HG03135 (cell line): ENCODE results near the gene ADISSP.
"Not testable (repeated sequence)": the region's sequence is repeated elsewhere in the genome, so short reads cannot be mapped to it uniquely, and the experiment has no call there.

Source experiments
- ATAC-seq: cut with Tn5 transposase; IDR thresholded peaks from one replicate; pipeline ENCODE4 v1.9.1; 2021; ENCODE audit warnings: mild to moderate bottlenecking, moderate library complexity; ENCODE audit not compliant: unreplicated experiment

ADISSP gene

GRCh38 chr20:3797592-3798372 lies 30.2 kb upstream of the ADISSP start:
- ATAC-seq = no peak

GRCh38 chr20:3797226-3797545 lies 29.6 kb upstream of the ADISSP start:
- ATAC-seq = no peak

DNA sequence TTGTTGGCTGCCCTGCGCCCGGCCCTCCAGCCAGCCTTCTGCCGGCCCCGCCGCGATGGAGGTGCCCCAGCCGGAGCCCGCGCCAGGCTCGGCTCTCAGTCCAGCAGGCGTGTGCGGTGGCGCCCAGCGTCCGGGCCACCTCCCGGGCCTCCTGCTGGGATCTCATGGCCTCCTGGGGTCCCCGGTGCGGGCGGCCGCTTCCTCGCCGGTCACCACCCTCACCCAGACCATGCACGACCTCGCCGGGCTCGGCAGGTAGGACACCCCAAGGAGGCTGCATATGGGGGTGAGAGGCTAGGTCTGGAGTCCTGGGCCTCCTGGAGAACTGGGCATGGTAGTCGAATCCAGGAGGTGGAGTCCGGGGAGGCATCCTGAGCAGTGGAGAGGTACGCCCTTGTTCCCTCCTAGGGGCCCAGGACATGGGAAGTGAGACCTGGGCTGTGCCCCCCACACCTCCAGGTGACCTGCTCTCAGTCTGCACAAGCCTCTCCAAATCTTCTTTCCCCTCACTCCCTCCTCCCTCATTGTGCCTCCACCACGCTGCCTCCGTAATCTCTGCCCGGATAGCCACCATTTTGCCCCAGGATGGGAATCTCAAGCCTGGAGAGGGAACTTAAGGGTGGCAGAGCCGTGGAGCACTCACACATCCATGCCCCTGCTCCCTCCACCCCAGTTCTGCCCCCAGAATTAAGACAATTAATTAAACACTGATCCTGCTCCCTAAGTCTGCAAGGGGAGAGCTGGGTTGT lies 29.1 kb upstream of the ADISSP start:
- peak; percentile 3 for ATAC-seq

DNA sequence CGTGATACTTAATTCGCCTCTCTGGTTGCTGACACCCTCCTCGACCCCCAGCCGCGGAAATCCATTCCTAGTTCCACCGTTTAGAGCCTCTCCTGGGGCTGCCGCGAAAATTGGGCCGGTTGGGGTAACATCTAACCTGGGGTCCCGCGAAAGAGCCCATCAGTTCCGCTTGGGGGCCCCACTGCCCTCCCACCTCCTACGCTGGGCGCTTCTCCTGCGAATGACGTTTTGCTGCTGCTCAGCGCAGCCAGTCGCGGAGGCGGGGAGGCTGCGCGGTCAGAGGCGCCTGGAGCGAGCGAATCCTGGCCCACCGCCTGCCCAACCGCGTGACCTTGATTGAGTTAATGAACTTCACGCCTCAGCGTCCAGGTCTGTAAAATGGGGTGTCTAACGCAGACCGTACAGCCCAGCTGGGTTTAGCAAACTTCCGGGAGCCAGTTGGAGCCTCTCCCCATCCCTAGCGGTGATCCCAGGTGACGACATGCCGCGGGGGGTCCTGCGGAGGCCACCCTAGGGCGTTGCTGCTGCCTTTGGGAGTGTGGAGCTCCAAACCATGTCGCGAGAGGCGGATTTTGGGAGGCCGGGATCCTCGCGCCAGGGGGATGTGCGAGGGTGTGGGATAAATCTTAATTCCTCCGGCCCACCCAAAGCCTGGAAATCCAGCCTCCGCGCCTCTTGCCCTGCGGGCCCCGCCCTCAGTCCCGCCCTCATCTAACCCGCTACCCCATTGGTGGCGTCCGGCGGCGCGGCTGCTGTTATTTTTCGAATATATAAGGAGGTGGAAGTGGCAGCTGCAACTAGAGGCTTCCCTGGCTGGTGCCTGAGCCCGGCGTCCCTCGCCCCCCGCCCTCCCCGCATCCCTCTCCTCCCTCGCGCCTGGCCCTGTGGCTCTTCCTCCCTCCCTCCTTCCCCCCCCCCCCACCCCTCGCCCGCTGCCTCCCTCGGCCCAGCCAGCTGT lies 28.2 kb upstream of the ADISSP start, which contains the start of gene CDC25B:
Gene CDC25B, plus strand, starts transcription at position 800 of the 958 bp plus-strand sequence. CDS start 222 bp downstream, outside the sequence.
- peak; percentile 56 for ATAC-seq

DNA sequence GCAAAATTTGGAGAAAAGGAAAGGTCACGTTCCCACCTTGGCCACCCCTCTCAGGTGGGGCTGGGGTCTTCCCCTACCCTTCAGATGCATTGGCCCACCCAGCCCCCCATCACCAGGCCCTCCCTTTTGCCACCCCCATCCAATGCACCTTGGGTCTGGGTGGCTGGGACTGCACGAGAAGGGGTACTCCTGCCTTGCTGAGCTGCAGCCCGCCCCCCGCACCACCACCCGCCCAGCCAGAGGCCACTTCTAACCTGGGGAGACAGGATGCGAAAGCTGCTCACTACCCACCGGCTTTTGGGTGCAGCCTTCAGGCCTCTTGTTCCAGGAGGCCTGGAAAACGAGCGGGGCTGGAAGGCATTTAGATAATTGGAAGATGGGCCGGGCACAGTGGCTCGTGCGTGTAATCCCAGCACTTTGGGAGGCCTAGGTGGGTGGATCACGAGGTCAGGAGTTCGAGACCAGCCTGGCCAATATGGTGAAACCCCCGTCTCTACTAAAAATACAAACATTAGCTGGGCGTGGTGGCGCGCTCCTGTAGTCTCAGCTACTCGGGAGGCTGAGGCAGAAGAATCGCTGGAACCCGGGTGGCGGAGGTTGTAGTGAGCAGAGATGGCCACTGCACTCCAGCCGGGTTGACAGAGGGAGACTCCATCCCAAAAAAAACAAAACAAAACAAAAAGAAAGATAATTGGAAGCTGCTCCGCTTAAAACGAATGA lies 27.3 kb upstream of the ADISSP start:
- no peak for ATAC-seq

DNA sequence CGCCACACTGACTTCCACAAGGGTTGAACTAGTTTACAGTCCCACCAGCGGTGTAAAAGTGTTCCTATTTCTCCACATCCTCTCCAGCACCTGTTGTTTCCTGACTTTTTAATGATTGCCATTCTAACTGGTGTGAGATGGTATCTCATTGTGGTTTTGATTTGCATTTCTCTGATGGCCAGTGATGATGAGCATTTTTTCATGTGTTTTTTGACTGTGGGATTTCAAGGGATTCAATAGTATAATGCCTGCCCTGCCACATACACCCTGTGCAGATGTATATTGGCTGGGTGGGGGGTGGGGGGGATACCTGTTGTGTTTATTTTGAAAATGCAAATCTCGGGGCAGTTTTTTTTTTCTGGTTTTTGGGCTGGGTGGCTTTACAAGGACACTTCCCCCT lies 26.6 kb upstream of the ADISSP start:
- not testable (repeated sequence) for ATAC-seq

GRCh38 chr20:3789201-3789600 lies 21.6 kb upstream of the ADISSP start:
- ATAC-seq = not testable (repeated sequence)

GRCh38 chr20:3788685-3789155 lies 21.2 kb upstream of the ADISSP start:
- ATAC-seq = no peak

- ATAC-seq = no peak
Observed at GRCh38 chr20:3787324-3788014, 19.9 kb upstream of the ADISSP start.

- peak; percentile 76 for ATAC-seq
Observed at GRCh38 chr20:3786665-3787323, 19.2 kb upstream of the ADISSP start, which contains the start of gene CENPB. Gene CENPB (minus strand): TSS chr20:3786740. CDS start chr20:3786483, 257 bp downstream.

GRCh38 chr20:3786126-3786484 lies 18.6 kb upstream of the ADISSP start:
- ATAC-seq = peak; percentile 33

- no peak for ATAC-seq
Observed at GRCh38 chr20:3785240-3786125, 17.9 kb upstream of the ADISSP start.

DNA sequence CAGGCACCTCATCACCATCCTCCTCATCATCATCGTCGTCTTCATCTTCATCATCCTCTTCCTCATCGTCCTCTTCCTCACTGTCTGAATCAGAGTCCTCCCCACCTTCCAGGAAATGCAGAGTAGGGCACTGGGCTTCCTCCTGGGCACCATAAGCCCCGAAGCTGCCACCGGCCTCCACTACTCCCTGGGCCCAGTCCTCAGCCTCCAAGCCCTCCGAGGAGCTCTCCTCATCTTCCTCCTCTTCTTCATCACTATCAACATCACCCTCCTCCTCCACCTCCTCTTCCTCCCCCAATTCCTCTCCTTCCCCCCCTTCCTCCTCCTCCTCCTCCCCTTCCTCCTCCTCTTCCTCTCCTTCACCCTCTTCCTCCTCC lies 17.3 kb upstream of the ADISSP start:
- no peak for ATAC-seq

GRCh38 chr20:3784216-3784853 lies 16.8 kb upstream of the ADISSP start:
- no peak for ATAC-seq

DNA sequence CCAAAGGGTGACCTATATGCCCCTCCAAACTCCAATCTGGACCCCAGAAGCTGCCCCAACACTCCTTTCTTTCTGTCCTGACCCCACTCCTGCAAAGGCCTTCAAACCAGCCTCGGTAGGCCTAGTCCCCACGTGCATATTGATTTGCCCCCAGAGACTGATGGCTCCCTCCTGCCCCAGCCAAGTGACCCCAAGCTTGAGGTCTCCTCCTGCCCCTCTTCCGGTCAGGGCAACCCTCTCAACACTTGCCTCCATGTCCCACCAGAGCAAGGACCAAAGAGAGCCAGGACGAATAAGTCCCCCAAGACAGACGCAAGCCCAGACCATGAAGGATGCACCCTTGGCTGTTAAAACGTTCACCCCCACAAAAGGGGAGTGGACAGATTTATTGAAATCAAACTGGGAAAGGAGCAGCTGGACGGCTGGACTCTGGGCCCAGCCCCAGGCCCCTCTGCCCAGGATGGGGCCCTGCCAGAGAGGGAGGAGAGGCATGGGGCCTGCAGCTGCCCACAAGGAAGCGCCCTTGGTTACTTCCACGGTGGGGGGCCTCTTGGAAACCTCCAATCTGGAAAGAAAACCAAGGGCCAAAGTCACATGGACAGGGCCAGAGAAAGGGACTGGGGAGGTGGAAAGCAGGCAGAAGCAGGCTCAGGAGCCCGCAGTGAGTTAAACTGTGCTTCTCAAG lies 16.1 kb upstream of the ADISSP start:
- ATAC-seq = no peak

- ATAC-seq = no peak
Observed at GRCh38 chr20:3783068-3783489, 15.5 kb upstream of the ADISSP start.

GRCh38 chr20:3782597-3782996 lies 15.0 kb upstream of the ADISSP start:
- no peak for ATAC-seq
